Type B pancreatic cell (in vitro differentiated cells): ENCODE data around the gene PRKX. TPM values are rescaled to one million over a fixed set of nuclear protein-coding genes. Genes with fewer than 3 reads are reported as not detected.
"Not testable (repeated sequence)": the region's sequence is repeated elsewhere in the genome, so short reads cannot be mapped to it uniquely, and the experiment has no call there.

ENCODE experiments used
- DNase-seq: peaks from one replicate; pipeline ENCODE4 v3.0.0; 2021; ENCODE audit warnings: mixed read lengths; ENCODE audit not compliant: unreplicated experiment; ENCODE audit errors: extremely low spot score
- H3K27ac Mint-ChIP-seq: 2 replicates; pipeline ENCODE4 v1.8.0; 2021; ENCODE audit warnings: mild to moderate bottlenecking, mixed read lengths
- H3K27me3 Mint-ChIP-seq: 2 replicates; pipeline ENCODE4 v1.8.0; 2021; ENCODE audit warnings: mixed read lengths
- H3K36me3 Mint-ChIP-seq: 2 replicates; pipeline ENCODE4 v1.8.0; 2021; ENCODE audit warnings: mixed read lengths
- H3K4me1 Mint-ChIP-seq: one replicate; pipeline ENCODE4 v1.8.0; 2021; ENCODE audit warnings: mixed read lengths; ENCODE audit not compliant: unreplicated experiment
- H3K4me3 Mint-ChIP-seq: 2 replicates; pipeline ENCODE4 v1.8.0; 2021; ENCODE audit warnings: mild to moderate bottlenecking, mixed read lengths
- H3K9me3 Mint-ChIP-seq: 2 replicates; pipeline ENCODE4 v1.8.0; 2021; ENCODE audit warnings: mixed read lengths
- CTCF ChIP-seq: fragments of 200-600 bp; sonication (generic); conservative IDR thresholded peaks from 2 replicates; pipeline ENCODE4 v1.5.0; 2021; ENCODE audit warnings: antibody characterized with exemption, mild to moderate bottlenecking
- total RNA-seq: library from RNA; stranded (reverse); gene quantifications from 2 replicates; pipeline ENCODE4 v1.2.1, GENCODE V29; 2021; ENCODE audit warnings: low replicate concordance

PRKX gene
- total RNA-seq, 1 donor from 2014 or later: 78.9 TPM

GRCh38 chrX:3738509-3738908 is 25.1 kb upstream of the PRKX start:
- Mint-ChIP-seq H3K27ac (no peak overlapping the region), H3K9me3 (peaks cover 10% of the 10 kb centered on the region), H3K36me3 (no peaks in the 10 kb centered on the region), H3K4me3 (no peak overlapping the region), H3K27me3 (no peaks in the 10 kb centered on the region), H3K4me1 (no peaks in the 10 kb centered on the region)
- TF ChIP-seq CTCF: no peak
- DNase-seq: no peak

- H3K4me3 Mint-ChIP-seq, H3K27me3 Mint-ChIP-seq, DNase-seq, H3K4me1 Mint-ChIP-seq, H3K9me3 Mint-ChIP-seq, H3K27ac Mint-ChIP-seq, H3K36me3 Mint-ChIP-seq: not testable (repeated sequence)
Measured at GRCh38 chrX:3736536-3736935, 23.1 kb upstream of the PRKX start.

GRCh38 chrX:3735891-3736290 is 22.4 kb upstream of the PRKX start:
- not testable (repeated sequence) for H3K4me3 Mint-ChIP-seq, H3K36me3 Mint-ChIP-seq, DNase-seq, H3K9me3 Mint-ChIP-seq, H3K27me3 Mint-ChIP-seq, H3K27ac Mint-ChIP-seq, H3K4me1 Mint-ChIP-seq

GRCh38 chrX:3734456-3734855 is 21.0 kb upstream of the PRKX start:
- H3K4me1 Mint-ChIP-seq, DNase-seq, H3K4me3 Mint-ChIP-seq, H3K36me3 Mint-ChIP-seq, H3K9me3 Mint-ChIP-seq, H3K27ac Mint-ChIP-seq, H3K27me3 Mint-ChIP-seq: not testable (repeated sequence)

- no peak overlapping the region for H3K4me3 Mint-ChIP-seq
- no peak overlapping the region for H3K27ac Mint-ChIP-seq
- no peak for DNase-seq
- TF ChIP-seq CTCF: no peak
- H3K27me3 Mint-ChIP-seq: no peaks in the 10 kb centered on the region
- no peaks in the 10 kb centered on the region for H3K36me3 Mint-ChIP-seq
- H3K4me1 Mint-ChIP-seq: peaks cover 4% of the 10 kb centered on the region
- H3K9me3 Mint-ChIP-seq: no peaks in the 10 kb centered on the region
Measured at GRCh38 chrX:3733043-3733430, 19.6 kb upstream of the PRKX start.

- H3K27ac Mint-ChIP-seq, H3K27me3 Mint-ChIP-seq, H3K36me3 Mint-ChIP-seq, H3K9me3 Mint-ChIP-seq, H3K4me1 Mint-ChIP-seq, DNase-seq, H3K4me3 Mint-ChIP-seq: not testable (repeated sequence)
Measured at GRCh38 chrX:3732326-3733042, 19.0 kb upstream of the PRKX start.

GRCh38 chrX:3728454-3728853 is 15.0 kb upstream of the PRKX start:
- H3K36me3 Mint-ChIP-seq: no peaks in the 10 kb centered on the region
- no peak overlapping the region for H3K27ac Mint-ChIP-seq
- no peak for DNase-seq
- peaks cover 4% of the 10 kb centered on the region for H3K4me1 Mint-ChIP-seq
- no peaks in the 10 kb centered on the region for H3K27me3 Mint-ChIP-seq
- no peaks in the 10 kb centered on the region for H3K9me3 Mint-ChIP-seq
- H3K4me3 Mint-ChIP-seq: no peak overlapping the region
- no peak for TF ChIP-seq CTCF

- H3K27ac Mint-ChIP-seq, H3K9me3 Mint-ChIP-seq, H3K36me3 Mint-ChIP-seq, H3K27me3 Mint-ChIP-seq, H3K4me3 Mint-ChIP-seq, DNase-seq, H3K4me1 Mint-ChIP-seq: not testable (repeated sequence)
Measured at GRCh38 chrX:3723460-3723859, 10.0 kb upstream of the PRKX start.
